Jurkat, Clone E6-1 (cell line): ENCODE data around the gene CHMP1A. TPM values are rescaled to one million over a fixed set of nuclear protein-coding genes. Genes with fewer than 3 reads are reported as not detected.
"Not testable (repeated sequence)": the region's sequence is repeated elsewhere in the genome, so short reads cannot be mapped to it uniquely, and the experiment has no call there.

ENCODE experiments used
- DNase-seq: peaks from one replicate; pipeline ENCODE4 v3.0.0-alpha.2; 2011; ENCODE audit warnings: low read depth, low spot score
- H3K4me3 ChIP-seq: 2 replicates; pipeline ENCODE4 v1.5.1; 2011; ENCODE audit warnings: mild to moderate bottlenecking, low read length, control low read depth, moderate library complexity
- polyA plus RNA-seq: library from polyadenylated mRNA; unstranded; fragments of >200 nt; gene quantifications from one replicate; pipeline ENCODE4 v1.2.1, GENCODE V29; 2012; ENCODE audit warnings: missing spikeins; ENCODE audit not compliant: insufficient read length, insufficient read depth

CHMP1A gene
- 68.3 TPM for polyA plus RNA-seq

DNA sequence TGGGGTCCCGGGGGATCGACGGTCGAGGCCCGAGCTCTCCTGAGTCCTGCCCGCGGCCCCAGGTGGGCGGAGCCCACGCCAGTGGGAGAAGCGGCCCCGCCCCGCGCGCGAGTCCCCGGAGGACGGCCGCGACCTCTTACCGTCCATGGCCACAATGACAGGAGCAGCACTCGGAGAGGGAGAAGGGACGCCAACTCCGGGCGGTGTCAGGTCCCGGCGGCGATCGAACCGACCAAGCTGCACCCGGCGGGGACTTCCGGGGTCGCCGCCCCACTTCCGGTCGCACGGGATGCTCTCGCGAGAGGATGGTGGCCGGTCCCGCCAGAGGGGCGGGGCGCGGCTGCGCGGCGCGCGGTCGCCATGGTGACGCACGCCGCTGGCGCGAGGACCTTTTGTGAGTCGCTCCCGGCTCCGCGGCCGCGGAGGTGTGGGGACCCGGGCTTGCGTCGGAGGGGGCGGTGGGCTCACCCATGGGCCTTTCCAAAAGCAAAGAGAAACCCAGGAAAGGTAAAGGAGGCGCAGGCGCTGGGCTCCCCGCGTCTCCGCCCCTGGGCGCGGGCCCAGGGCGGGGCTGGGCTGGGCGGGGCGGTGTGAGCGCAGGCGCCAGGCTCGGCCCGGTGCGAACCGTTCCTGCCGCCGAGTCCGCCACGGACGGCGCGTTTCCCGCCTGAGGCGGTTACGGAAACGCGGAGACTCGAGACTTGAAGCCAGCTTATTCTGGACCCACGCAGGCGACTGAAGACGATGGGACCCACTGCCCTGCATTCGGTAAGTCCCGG is at the start of gene CHMP1A, which contains the start of gene SPATA33:
TSS of gene CHMP1A (minus strand) at position 267 of the 779 bp plus-strand sequence. CDS start at position 147, 120 bp downstream.
TSS of gene SPATA33 (plus strand) at position 395 of the 779 bp plus-strand sequence. CDS start at position 471, 76 bp downstream.
- H3K4me3 ChIP-seq: peak within 1 kb of the TSS; percentile 97
- peak; percentile 80 for DNase-seq

DNA sequence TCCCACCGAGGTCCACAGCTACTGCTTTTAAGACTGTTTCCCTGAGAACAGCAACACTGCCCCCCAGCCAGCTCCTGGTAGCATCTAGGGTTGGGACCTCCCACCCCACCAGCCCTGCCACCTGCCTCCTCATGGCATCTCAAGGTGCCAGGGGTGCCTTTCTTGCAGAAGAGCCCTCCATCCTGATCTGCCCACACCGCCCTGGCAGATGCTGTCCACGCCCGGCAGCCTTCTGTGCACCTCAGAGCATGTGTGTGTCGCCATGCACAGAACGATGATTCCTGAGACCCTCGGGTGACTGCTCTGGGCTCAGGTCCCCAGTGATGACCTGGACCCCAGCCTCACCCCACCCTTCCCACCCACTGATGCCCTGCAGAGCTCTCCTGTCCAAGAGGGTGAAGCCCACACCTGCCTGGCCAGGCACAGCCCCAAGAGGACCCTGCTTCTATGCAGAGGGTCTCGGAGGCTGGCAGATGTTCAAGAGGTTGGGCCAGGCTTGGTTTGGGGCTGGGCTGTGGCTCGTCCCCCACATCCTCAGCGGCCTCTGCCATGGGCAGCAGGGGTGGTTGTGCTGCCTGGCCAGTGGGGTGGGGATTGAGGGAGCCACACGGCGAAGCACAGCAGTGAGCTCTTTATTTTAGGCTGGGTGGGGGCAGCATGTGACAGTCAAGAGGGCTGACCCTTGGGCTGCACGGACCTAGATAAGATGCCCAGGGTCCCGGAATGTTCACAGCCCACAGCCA is 49.2 kb upstream of the CHMP1A start:
- DNase-seq: no peak
- H3K4me3 ChIP-seq: no peak overlapping the region

DNA sequence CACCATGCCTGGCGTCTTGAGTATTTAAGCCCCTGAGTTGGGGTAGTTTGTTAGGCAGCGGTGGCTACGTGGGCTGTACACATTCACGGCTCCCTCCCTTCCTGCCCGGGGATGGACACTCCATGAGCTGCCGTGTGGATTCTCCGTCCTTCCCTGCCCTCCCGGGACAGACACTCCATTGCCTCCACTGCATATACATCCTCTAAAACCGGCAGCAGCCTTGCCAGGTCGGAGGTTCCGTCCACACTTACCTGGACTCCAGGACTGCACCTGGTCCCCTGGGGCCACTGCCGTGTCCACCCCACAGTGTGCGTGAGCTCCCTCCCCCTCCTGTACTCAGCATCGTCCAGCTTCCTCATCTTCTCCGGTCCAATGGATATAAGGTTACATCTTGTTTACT is 47.5 kb upstream of the CHMP1A start:
- no peak overlapping the region for H3K4me3 ChIP-seq
- DNase-seq: no peak

DNA sequence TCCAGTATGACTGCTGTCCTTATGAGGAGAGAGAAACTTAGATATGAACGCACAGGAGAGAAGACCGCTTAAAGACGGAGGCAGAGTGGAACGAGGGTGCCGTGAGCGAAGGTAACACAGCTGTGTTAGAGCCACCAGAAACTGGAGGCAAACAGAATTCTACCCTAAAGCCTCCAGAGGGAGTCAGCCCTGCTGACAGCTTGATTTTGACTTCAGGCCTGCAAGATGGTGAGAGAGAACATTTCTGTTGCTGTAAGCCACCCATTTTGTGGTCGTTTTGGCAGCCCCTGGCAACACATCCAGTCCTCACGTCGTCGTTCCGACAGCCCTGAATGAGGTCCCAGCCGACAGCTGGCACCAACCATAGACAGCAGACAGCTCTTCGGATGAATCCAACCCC is 46.8 kb upstream of the CHMP1A start:
- DNase-seq: no peak

DNA sequence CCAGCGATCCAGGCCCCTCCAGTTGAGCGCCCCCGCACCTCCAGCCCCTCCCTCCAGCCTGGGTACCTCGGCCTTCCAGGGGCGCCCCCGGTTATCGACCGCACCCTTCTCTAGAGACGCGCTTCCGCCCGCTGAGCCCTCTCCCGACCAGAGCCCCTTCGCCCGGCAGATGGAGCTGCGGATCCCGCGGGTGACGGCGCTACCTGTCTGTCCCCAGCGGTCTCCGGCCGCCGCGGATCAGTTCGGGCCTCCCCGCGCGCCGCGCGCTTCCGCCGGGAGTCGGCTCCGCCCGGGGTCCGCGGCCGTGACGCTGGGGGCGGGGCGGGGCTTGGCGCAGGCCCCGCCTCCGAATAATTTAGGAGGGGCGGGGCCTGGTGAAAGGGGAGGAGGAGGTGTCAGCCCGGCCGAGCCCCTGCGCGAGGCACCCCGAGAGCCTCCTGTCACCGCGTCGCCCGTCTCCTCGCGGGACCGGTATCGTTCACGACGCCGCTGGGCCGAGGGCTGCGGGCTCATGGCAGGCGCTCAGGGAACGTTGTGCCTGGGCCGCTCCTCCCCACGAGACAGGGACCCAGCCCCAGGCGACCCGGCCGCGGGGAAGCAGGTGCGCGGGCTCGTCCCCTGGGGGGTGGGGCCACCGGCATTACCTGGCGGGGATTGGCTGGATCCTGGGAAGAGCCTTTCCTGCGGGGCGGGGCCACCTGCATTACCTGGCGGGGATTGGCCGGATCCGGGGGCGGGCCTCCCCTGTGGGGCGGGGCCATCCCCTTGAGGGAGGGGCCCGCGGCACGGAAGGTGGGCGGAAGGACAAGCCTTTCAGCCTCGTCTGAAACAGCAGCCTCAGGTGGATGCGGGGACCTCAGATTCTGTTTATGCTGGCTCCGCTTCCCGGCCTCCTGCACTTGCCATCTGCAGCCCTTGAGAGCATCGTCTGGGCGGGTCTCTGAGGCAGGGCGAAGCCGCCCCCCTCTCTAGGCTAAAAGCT is 44.2 kb upstream of the CHMP1A start, which contains the start of gene SPATA2L:
TSS of gene SPATA2L (minus strand) at position 281 of the 982 bp plus-strand sequence. CDS start 473 bp downstream, outside the sequence.
- H3K4me3 ChIP-seq: peak within 1 kb of the TSS; percentile 64
- DNase-seq: peak; percentile 91

More for the DNA sequence above, 46.8 kb upstream of the CHMP1A start:
- no peak overlapping the region for H3K4me3 ChIP-seq

DNA sequence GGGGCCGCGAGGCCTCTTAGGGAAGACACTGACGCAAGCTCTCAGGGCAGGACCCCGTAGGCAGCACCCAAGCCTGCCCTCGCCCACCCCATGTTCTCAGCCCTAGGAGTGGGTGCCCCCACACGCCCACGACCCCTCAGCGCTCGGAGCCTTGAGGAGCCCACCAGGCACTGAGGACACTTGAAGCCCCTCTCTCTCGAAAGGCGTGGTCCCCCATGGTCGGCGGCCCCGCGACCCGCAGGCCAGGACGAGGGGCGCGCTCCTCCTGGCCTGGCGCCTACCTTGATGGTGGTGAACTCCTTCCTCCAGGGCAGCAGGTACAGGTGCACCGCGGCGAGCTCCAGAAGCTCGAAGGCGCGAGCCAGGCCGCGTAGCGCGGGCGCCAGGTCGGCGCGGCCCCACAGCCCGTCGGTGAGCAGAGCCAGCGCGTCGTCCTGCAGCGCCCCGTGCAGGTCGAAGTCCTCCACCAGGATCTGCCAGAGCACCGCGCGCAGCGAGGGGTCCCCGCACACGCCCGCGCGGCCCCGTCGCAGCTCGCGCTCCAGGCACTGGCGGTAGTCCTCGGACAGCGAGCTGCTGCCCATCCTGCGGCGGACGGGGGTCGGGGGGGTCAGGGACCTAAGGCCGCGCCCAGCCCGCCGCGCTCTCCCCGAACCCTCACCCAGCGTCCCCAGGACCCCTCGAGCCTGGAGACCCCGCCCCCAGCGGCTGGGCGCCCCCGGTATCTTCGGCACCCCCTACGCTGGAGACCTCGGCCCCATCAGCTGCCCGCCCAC is 43.3 kb upstream of the CHMP1A start:
- peak overlapping the region; percentile 64 for H3K4me3 ChIP-seq
- no peak for DNase-seq

DNA sequence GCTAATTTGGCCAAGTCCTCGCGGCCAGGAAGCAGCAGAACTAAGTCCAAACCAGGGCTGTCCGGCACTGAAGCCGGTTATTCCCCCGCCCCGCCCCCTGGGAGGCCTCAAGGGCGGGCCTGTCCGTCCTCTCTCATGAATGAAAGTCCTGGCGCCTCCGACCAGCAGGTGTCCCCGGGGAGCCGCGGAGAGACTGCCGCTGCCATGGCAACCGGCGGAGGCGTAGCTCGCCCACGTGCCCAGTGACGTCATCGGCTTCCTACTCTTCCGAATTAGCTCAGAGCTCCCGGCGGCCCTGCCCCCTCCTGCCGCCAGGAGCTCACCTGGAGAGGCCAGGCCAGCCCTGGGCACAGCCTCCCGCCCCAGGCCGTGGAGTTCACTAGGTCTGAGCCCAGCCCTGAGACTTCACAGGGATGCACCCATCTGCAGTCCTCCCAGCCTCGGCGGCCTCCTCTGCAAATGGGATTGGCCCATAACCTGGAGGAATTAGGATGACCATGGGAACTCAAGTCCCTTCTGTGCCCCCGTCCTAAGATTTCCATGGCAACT is 42.7 kb upstream of the CHMP1A start:
- peak; percentile 92 for DNase-seq
- peak overlapping the region; percentile 64 for H3K4me3 ChIP-seq

DNA sequence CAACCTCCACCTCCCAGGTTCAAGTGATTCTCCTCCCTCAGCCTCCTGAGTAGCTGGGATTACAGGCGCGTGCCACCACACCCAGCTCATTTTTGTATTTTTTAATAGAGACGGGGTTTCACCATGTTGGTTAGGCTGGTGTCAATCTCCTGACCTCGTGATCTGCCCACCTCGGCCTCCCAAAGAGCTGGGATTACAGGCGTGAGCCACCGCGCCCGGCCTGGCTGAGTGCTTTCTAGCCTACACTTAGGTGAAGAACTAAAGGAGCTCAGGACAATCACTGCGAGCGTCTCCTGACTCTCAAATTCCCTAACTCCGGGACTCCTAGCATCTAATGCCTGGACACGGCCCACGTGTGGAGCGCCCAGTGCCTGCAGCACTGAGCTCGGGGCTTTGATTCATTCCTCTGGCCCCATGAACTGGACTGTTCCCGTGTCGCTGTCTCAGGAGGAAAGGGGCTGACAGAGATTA is 42.2 kb upstream of the CHMP1A start:
- not testable (repeated sequence) for H3K4me3 ChIP-seq, DNase-seq

DNA sequence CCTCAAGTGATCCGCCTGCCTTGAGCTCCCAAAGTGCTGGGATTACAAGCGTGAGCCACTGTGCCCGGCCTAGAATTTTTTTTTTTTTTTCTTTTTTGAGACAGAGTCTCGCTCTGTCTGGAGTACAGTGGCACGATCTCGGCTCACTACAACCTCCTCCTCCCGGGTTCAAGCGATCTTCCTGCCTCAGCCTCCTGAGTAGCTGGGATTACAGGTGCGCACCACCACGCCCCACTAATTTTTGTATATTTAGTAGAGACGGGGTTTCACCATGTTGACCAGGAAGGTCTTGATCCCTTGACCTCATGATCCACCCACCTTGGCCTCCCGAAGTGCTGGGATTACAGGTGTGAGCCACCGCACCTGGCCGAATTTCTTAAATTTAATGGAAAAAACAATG is 41.2 kb upstream of the CHMP1A start:
- not testable (repeated sequence) for H3K4me3 ChIP-seq, DNase-seq

DNA sequence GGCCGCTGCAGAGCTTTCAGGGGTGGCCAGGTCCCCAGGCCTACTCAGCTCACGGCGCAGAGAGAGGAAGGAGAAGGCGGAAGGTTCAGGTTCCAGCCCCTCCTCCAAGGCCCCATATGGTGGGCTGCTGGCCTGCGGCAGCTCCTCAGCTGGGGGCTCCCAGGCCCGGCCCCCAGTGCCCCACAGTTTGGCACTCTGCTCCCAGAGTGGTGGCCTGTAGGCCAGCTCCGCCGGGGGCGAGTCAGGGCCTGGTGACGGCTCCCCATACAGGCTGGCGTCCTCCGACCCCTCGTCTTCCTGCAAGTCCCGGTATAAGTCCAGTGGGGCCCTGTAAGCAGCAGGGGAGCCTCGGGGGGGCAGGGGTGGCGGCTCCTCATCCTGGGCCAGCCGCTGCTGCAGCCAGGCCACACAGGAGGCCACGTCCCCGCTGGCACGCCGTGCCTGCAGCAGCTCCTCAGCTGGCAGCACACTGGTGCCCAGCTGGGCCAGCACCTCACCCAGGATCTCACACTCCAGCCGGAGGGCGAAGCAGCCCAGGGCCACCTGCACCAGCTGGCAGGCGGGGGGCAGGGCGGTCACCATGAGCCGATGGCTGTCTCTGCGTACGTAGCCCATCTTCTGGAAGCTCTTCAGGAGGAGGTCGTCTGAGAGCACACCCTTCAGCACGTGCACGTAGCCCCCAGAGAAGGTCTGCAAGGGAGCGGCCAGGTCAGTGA is 40.3 kb upstream of the CHMP1A start:
- no peak for DNase-seq
- no peak overlapping the region for H3K4me3 ChIP-seq

DNA sequence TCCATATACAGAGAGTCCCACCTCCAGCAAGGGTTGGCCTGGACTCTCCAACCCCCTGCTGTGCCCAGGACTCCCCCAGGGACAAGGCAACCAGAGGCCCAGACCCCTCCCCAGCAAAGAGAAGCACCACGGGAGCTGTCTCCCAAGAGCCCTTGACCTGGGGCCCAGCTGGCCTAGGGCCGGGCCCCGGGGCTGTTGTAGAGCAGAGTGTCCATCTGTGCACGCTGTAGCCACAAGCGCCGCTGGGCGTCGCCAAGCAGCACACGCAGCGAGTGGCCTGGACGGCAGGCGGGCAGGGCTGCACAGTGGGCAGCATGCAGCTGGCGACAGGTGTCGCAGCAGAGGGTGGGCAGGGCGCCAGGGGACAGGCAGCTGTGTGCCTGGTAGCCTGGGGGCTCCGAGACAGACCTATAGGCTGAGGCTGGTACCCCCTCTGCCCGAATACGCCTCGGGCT is 39.7 kb upstream of the CHMP1A start:
- DNase-seq: no peak
- H3K4me3 ChIP-seq: no peak overlapping the region

DNA sequence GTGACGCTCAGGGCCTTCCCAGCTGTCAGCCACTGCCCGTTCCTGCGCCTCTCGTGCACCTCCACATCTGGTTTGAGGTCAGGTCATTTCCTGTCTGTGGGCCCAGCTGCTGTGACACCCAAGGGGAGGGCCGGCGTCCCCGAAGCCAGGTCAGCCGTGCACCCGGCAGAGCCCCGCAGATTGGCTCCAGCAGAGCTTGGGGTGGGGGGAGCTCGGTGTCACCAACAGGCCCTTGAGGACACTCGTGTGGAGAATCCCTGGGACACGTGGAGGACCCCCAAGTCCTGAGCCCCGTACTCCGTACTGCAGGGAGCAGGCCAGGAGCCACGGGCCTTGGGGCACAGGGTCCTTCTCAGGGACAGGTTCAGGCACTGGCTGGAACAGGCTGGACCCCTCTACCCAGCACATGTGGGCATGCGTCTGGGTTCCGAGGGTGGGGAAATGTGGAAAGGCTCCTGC is 39.2 kb upstream of the CHMP1A start:
- no peak overlapping the region for H3K4me3 ChIP-seq
- no peak for DNase-seq

DNA sequence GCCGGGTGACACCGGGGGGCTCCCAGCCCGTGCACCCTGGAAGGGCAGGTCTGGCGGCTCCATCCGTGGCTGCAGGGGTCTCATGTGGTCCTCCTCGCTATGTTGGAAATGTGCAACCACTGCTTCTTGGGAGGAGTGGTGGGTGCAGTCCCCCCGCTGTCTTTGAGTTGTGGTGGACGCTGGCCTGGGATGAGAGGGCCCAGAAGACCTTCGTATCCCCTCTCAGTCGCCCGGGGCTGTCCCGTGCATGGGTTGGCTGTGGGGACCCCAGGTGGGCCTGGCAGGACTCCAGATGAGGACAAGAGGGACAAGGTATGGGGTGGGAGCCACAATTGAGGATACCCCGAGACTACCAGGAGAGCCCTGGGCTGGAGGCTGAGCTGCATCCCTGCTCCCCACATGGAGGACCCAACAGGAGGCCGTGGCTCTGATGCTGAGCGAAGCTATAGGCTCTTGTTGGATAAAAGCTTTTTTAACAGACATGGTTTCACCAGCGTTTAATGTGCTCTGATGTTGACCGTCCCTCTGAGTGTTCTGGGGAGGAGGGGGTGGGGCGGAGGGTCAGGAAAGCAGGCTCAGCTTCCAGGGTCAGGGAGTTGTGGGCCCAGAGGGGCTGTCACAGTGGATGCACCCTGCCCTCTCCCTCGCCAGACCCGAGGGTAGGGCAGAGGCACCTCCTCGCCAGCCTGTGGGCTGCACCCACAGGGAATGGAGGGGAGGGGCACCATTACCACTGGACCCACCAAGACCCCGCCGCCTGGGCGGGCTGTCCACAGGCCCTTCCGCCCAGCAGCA is 38.6 kb upstream of the CHMP1A start:
- no peak overlapping the region for H3K4me3 ChIP-seq
- no peak for DNase-seq

DNA sequence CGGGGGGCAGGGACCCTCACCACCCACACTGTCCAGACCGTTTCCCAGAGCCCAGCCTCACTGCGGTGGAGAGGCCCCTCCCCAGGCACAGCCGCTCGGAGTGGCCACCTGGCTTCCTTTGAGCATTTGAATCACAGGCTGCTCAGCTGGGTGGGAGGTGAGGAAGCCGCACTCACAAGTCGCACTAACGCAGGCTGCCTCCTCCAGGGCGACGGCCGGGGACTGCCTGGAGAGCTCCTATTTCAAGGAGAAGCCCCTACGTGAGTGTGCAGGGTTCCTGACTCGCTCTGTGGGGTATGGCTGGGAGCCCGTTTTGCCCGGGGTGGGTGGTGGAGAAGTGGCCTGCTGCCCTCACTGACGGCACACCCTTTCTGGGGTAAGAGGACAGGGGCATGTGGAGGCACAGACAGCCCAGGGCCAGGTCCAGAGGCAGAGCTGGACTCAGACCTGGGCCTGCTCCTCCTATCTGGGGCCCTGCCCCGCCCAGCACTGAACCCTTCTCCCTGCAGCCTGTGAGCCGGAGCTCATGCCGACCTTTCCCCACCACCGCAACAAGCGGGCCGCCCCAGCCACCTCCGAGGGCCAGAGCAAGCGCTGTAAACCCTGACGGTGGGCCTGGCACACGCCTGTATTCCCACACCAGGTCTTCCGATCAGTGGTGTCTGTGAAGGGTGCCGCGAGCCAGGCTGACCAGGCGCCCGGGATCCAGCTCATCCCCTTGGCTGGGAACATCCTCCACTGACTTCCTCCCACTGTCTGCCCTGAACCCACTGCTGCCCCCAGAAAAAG is 37.8 kb upstream of the CHMP1A start:
- no peak for DNase-seq
- H3K4me3 ChIP-seq: no peak overlapping the region

DNA sequence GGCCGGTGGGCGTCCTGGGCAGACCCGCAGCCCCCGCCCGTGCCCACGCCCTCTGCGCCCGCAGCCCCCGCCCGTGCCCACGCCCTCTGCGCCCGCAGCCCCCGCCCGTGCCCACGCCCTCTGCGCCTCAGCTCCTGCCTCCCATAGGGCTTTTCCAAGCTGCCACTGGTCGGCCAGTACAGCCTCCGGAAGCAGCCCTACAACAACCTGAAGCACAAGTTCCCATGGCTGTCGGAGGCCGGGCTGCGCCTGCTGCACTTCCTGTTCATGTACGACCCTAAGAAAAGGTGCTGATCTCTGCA is 37.2 kb upstream of the CHMP1A start:
- DNase-seq, H3K4me3 ChIP-seq: not testable (repeated sequence)
